ENCODE data around the gene SLC5A1.

GRCh38 chr22:32123657-32124056 is 80.6 kb downstream of the SLC5A1 start:
- TF ChIP-seq CTCF (IDR thresholded peaks at IDR 0.05) (no peak), POLR2A (IDR thresholded peaks at IDR 0.05) (no peak), POLR2AphosphoS5 (IDR thresholded peaks at IDR 0.05) (no peak)
